Duodenal mucosa (tissue), 2 donors: ENCODE measurements around the gene MBD4.
"Not testable (repeated sequence)": the region's sequence is repeated elsewhere in the genome, so short reads cannot be mapped to it uniquely, and the experiment has no call there.

Experiments
- H3K27ac ChIP-seq: one replicate; pipeline ENCODE4 v1.7.0; 2013; ENCODE audit warnings: low read depth, low read length
- H3K27me3 ChIP-seq, 2 donors: one replicate each; pipeline ENCODE4 v1.7.0; 2013; ENCODE audit warnings: low read length in 2 of 2, control low read depth in 1 of 2; ENCODE audit not compliant: insufficient read depth in 2 of 2, control insufficient read depth in 1 of 2
- H3K36me3 ChIP-seq, 2 donors: one replicate each; pipeline ENCODE4 v1.7.0; 2013; ENCODE audit warnings: low read length in 2 of 2, control low read depth in 1 of 2; ENCODE audit not compliant: insufficient read depth in 2 of 2, control insufficient read depth in 1 of 2
- H3K4me1 ChIP-seq, 2 donors: one replicate each; pipeline ENCODE4 v1.7.0; 2013; ENCODE audit warnings: low read length in 2 of 2, control low read depth in 1 of 2; ENCODE audit not compliant: insufficient read depth in 2 of 2, control insufficient read depth in 1 of 2
- H3K4me3 ChIP-seq, 2 donors: one replicate each; pipeline ENCODE4 v1.7.0; 2013; ENCODE audit warnings: low read length in 2 of 2, low read depth in 1 of 2
- H3K9ac ChIP-seq, 2 donors: one replicate each; pipeline ENCODE4 v1.7.0; 2013; ENCODE audit warnings: low read length in 2 of 2, low read depth in 1 of 2
- H3K9me3 ChIP-seq, 2 donors: one replicate each; pipeline ENCODE4 v1.7.0; 2013; ENCODE audit warnings: low read length in 2 of 2, control low read depth in 1 of 2; ENCODE audit not compliant: control insufficient read depth in 1 of 2

The MBD4 gene

DNA sequence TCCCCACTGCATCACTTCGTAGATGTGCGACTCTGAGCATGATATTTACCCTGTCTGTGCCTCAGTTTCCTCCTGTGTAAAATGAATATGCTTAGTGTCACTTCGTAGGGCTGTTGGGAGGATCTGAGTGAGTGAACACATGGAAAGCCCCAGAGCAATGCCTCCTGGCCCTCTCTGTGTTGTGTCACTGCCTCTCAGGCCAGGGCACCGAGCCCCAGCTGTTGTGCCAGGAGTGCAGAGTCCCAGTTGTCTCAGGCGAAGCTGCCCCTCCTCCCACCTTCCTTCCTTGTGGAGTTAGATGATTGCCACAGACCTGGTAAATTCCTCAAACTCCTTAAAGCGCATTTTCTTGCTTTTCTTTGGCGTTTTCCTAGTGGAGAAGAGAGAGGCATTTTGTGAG lies 37.5 kb downstream of the MBD4 start:
- Histone ChIP-seq H3K27me3 (no peaks in the 10 kb centered on the region), H3K9ac (no peak overlapping the region), H3K36me3 (no peaks in the 10 kb centered on the region), H3K4me3 (no peak overlapping the region), H3K27ac (no peak overlapping the region), H3K4me1 (peaks cover 12 to 22% of the 10 kb centered on the region in 2 donors), H3K9me3 (no peaks in the 10 kb centered on the region)

DNA sequence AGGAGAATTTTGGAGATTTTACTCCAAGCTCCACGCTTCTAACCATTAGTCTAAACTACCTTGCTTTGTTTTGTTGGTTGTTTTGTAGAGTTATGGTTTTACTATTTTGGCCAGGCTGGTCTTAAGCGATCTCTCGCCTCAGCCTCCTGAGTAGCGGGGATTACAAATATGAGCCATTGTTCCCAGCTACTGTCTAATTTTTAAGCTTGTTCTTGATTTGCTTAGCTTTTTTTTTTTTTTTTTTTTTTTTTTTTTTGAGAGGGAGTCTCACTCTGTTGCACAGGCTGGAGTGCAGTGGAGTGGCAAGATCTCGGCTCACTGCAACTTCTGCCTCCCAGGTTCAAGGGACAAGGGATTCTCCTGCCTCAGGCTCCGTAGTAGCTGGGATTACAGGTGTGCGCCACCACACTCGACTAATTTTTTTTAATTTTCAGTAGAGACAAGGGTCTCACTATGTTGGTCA lies 39.8 kb downstream of the MBD4 start:
- Histone ChIP-seq H3K27me3 (no peaks in the 10 kb centered on the region), H3K9me3 (no peaks in the 10 kb centered on the region), H3K27ac (no peak overlapping the region), H3K4me3 (peak overlapping the region; percentile 90 to 97), H3K9ac (peak overlapping the region; percentile 72 to 86), H3K36me3 (peaks cover 2 to 10% of the 10 kb centered on the region in 2 donors), H3K4me1 (peaks cover 12 to 23% of the 10 kb centered on the region in 2 donors)

DNA sequence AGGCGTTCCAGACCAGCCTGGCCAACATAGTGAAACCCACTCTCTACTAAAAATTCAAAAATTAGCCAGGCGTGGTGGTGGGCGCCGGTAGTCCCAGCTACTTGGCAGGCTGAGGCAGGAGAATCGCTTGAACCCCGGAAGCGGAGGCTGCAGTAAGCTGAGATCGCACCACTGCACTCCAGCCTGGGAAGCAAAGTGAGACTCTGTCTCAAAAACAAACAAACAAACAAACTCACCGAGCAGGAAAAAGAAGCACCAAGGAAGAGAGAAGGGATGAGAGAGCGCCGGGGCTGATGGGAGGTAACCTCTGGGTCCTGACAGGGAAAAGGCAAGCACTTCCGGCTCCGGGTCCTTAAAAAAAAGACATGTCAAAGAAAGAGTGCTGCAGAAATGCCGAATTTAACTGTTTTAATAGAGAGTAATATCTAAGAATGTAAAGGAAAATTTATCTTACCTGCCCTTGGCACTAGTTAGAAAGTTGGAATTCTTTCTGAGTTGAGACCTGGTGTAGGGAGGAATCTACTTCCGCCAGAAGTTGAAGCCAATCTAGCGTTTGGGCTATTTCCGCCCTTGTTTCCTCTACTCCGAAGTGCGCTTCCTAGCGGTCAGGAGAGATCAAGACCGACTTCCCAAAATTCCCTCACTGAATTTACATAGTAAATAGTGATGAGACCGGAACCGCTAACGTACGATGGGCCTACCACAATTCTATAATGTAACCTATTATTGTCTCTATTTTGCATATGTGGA lies 40.4 kb downstream of the MBD4 start:
- H3K4me1 ChIP-seq, result peaks cover 12 to 23% of the 10 kb centered on the region in 2 donors
- H3K27ac ChIP-seq, result peak overlapping the region; percentile 86
- peak overlapping the region; percentile 72 to 86 for H3K9ac ChIP-seq

DNA sequence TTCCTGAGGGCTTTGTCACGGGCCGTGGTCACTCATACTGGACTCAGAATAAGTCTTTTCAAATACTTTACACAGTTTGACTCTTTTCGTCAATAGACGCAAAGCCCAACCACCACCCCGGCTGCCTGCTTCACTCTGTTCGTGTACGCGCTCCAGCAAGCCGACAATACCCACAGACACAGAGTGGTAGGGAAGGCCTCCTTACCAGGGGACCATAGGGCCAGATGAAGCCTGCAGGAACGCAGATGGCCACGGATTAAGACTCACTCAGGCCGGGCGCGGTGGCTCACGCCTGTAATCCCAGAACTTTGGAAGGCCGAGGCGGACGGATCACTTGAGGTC lies 41.0 kb downstream of the MBD4 start:
- H3K4me1 ChIP-seq, result peaks cover 12 to 23% of the 10 kb centered on the region in 2 donors
- peak overlapping the region; percentile 90 to 97 for H3K4me3 ChIP-seq
- H3K27ac ChIP-seq, result no peak overlapping the region
- no peaks in the 10 kb centered on the region for H3K27me3 ChIP-seq
- no peaks in the 10 kb centered on the region for H3K9me3 ChIP-seq
- peaks cover 2 to 10% of the 10 kb centered on the region in 2 donors for H3K36me3 ChIP-seq
- peak overlapping the region; percentile 72 to 86 for H3K9ac ChIP-seq

More for the DNA sequence above, 40.4 kb downstream of the MBD4 start:
- no peaks in the 10 kb centered on the region for H3K9me3 ChIP-seq
- H3K27me3 ChIP-seq, result no peaks in the 10 kb centered on the region
- H3K36me3 ChIP-seq, result peaks cover 2 to 10% of the 10 kb centered on the region in 2 donors
- peak overlapping the region; percentile 90 to 97 for H3K4me3 ChIP-seq

DNA sequence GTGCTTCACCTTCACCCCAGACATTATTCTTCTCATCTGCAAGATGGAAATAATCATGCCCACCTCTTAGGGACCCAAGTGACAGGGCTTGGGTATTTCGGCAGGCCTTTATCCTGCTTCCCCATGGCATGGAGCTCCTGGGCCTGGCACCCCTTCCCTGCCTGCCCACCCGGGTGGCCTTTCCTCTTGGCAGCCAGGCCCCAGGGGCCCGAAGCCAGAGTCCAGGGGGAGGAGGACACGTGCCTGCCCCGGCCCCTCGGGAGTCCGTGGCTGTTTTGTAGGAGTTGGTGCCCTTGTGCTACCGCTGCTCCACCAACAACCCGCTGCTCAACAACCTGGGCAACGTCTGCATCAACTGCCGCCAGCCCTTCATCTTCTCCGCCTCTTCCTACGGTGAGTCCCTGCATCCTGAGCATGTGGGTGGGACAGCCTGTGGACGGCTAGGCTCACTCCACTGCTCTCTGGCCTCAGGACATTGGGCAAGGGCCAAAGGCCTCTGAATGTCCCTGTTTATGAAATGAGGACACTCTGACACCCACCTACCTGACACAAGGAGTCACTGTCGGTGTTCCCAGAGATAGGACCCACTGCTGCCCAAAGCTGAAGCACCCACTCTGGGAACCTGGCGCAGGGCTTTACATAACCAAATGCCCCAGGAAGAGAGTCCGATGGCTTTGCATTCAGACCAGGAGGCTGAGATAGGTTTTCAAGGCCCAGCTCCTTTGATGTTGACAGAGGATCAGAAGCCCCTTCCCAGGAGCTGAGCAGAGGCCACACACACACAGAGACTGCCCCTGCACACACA lies 45.8 kb downstream of the MBD4 start:
- H3K36me3 ChIP-seq, result peaks cover 8 to 48% of the 10 kb centered on the region in 2 donors
- not testable (repeated sequence) for H3K9me3 ChIP-seq, H3K27ac ChIP-seq, H3K27me3 ChIP-seq, H3K9ac ChIP-seq, H3K4me3 ChIP-seq
- peaks cover 12 to 18% of the 10 kb centered on the region in 2 donors for H3K4me1 ChIP-seq

DNA sequence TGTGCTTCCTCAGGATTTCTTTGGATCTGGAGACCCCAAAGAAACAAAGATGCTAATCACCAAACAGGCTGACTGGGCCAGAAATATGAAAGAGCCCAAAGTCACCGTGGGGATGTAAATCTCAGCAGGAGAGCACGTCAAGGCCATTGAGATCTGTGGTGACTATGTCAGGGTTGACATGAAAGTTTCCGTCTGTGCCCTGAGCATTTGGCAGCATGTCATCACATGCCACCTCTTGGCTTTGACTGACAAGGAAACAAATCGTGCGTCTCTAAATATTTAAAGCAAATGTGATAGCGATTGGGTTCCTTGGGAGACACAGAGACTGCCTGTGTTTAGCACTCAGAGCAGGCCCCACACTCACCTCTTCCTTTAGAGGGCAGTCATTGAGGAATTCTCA lies 46.5 kb downstream of the MBD4 start:
- H3K4me3 ChIP-seq, result no peak overlapping the region
- H3K9ac ChIP-seq, result no peak overlapping the region
- no peak overlapping the region for H3K27ac ChIP-seq
- peaks cover 8 to 48% of the 10 kb centered on the region in 2 donors for H3K36me3 ChIP-seq
- peaks cover 10 to 12% of the 10 kb centered on the region in 2 donors for H3K4me1 ChIP-seq
- no peaks in the 10 kb centered on the region for H3K9me3 ChIP-seq
- no peaks in the 10 kb centered on the region for H3K27me3 ChIP-seq

DNA sequence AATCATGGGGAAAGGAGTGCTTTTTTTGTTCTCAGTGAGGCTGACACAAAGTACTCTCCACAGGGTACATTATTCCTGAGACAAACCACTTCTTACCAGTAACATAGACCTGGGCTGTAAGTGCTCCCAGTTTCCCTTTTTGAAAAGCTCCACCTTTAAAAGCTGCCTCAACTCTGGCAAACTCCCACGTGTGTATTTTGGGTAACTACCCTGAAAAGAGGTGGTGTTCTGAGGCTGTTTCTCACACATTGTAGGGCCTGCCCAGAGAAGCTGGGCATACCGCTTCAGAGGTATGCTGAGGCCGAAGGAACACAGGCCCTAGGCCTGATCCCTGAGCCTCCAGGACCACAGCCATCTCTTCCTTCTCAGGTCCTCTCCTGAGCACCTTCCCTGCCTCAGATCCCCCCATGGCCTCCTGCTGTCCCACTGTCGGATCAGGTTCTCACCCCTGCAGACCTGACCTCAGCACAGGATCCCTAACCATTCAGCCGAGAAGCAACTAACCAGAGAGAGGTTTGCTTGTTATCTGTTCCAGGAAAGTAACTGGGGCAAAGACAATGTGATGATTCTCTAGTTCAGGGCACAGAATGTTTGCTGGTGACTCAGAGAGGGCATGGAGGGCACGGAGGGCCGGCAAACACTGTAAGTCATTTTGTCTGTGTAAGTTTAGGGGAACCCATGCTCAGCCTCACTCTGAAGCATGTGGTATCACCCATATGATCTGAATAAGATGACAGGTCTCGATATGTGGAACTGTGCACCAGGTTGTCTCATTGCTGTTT lies 47.5 kb downstream of the MBD4 start:
- not testable (repeated sequence) for H3K9me3 ChIP-seq, H3K27me3 ChIP-seq, H3K27ac ChIP-seq, H3K4me1 ChIP-seq, H3K9ac ChIP-seq, H3K4me3 ChIP-seq
- peaks cover 11 to 56% of the 10 kb centered on the region in 2 donors for H3K36me3 ChIP-seq

DNA sequence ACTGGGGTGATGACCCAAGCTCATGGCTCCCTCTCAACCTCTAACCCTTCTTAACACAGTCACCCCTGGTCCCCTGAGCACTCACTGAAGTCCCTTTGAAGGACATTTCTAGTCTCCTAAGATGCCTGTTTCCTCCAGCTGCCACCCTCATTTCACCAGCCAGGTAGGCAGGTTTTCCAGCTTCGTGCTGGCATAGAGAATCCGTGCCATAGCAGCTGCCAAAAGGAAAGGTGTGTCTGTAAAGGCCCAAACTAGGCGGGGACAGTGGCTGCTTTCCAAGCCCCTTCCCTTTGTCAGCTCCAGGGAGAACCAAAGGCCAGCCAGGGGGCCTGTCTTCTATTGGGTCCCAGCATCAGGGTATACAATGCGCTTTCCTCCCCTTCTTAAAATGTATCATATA lies 48.2 kb downstream of the MBD4 start:
- H3K4me3 ChIP-seq, H3K27me3 ChIP-seq, H3K9ac ChIP-seq, H3K4me1 ChIP-seq, H3K27ac ChIP-seq, H3K9me3 ChIP-seq: not testable (repeated sequence)
- H3K36me3 ChIP-seq, result peaks cover 11 to 62% of the 10 kb centered on the region in 2 donors

DNA sequence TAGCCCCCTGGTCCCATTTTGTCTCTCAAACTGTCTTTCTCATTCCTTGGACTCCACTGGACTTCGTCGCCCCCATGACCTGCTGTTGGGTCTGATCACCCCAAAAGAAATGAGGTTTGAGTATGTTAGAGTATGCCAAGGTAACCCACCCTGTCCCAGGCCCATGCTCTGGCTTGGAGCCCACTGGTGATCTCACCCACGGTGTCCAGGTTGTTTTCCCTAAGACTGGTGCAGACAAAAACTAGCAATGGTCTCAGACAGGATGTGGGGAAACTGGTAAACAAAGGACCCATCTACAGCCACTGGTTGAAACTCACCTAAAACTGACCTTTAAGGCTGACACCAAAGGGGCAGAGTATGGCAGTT lies 50.2 kb downstream of the MBD4 start:
- Histone ChIP-seq H3K4me3 (no peak overlapping the region), H3K27me3 (no peaks in the 10 kb centered on the region), H3K9ac (no peak overlapping the region), H3K36me3 (peaks cover 9 to 57% of the 10 kb centered on the region in 2 donors), H3K4me1 (no peaks in the 10 kb centered on the region), H3K27ac (no peak overlapping the region), H3K9me3 (no peaks in the 10 kb centered on the region)
